HepG2 (cell line): ENCODE measurements around the gene PANK1. TPM values are rescaled to one million over a fixed set of nuclear protein-coding genes. Genes with fewer than 3 reads are reported as not detected.
A peak's percentile ranks its signal among the peaks of the same experiment; 100 is the strongest.

Source experiments
- ATAC-seq: fragments of 200-7000 bp; cut with Tn5 transposase; 3 replicates; pipeline ENCODE4 v1.9.1; 2020; ENCODE audit warnings: mild to moderate bottlenecking, moderate library complexity
- BruUV-seq: library from RNA; stranded (reverse); fragments of 400-500 nt; replicated peaks from 2 replicates; lab custom pipeline; 2021; lab: Mats Ljungman, UMichigan
- CTCF ChIA-PET: fragments of 300-600 bp; formaldehyde crosslinking; extraction: SDS; loops from one replicate; lab custom pipeline; 2021; ENCODE audit warnings: low total read pairs, inconsistent platforms, low intra/inter-chr PET ratio; lab: Yijun Ruan, JAX
- POLR2A ChIA-PET: fragments of 350-600 bp; sonication (Branson Sonifier 250); formaldehyde crosslinking; loops from one replicate; lab custom pipeline; 2020; ENCODE audit warnings: antibody characterized with exemption, inconsistent platforms; lab: Yijun Ruan, JAX
- DNase-seq: peaks from one replicate; pipeline ENCODE4 v3.0.0-alpha.2; 2015; ENCODE audit warnings: low spot score
- FAIRE-seq: peaks from 3 replicates; lab custom pipeline; 2011; peaks lifted over from hg19 to GRCh38; lab: Jason Lieb, UNC
- H2AFZ ChIP-seq: one replicate; pipeline ENCODE4 v1.6.1; 2011; ENCODE audit warnings: low read length, inconsistent platforms
- H3K27ac ChIP-seq: fragments of 300-600 bp; 3 replicates; pipeline ENCODE4 v1.8.0; 2011; ENCODE audit warnings: mixed run types, mild to moderate bottlenecking, mixed read lengths, low read length, inconsistent platforms; ENCODE audit not compliant: insufficient read depth; ENCODE audit errors: extremely low read length
- H3K27me3 ChIP-seq, 2 experiments: fragments of 200-600 bp in 1 of 2; 2 replicates in 1 of 2; 3 replicates in 1 of 2; pipeline versions ENCODE4 v1.6.0 to v1.8.0; 2011; ENCODE audit warnings: low read length in 2 of 2, mild to moderate bottlenecking in 2 of 2, moderate library complexity in 2 of 2, inconsistent platforms in 1 of 2; ENCODE audit not compliant: insufficient read depth in 2 of 2, control insufficient read depth in 1 of 2
- H3K36me3 ChIP-seq, 2 experiments: fragments of 200-600 bp in 1 of 2; replicated peaks in 1 of 2; 2 replicates in 1 of 2; 3 replicates in 1 of 2; pipeline versions ENCODE4 v1.5.1 to v1.8.0; 2011; ENCODE audit warnings: low read length in 2 of 2, inconsistent platforms in 1 of 2; ENCODE audit not compliant: insufficient read depth in 2 of 2, control insufficient read depth in 1 of 2
- H3K4me1 ChIP-seq: 2 replicates; pipeline ENCODE4 v1.5.1; 2012; ENCODE audit warnings: low read length, inconsistent platforms; ENCODE audit not compliant: insufficient read depth
- H3K4me2 ChIP-seq: 2 replicates; pipeline ENCODE4 v1.6.0; 2011; ENCODE audit warnings: low read depth, low read length, inconsistent platforms
- H3K4me3 ChIP-seq, 3 experiments: fragments of 200-600 bp in 1 of 3; sonication (generic), shearing (Covaris generic) in 1 of 3; replicated peaks in 1 of 3; 2 replicates each; pipeline ENCODE4 v1.5.1; 2011 to 2016; ENCODE audit warnings: low read length in 3 of 3, inconsistent platforms in 2 of 3, low read depth in 2 of 3, mild to moderate bottlenecking in 2 of 3, control low read depth in 1 of 3, mixed read lengths in 1 of 3; ENCODE audit not compliant: insufficient read depth in 1 of 3
- H3K79me2 ChIP-seq: one replicate; pipeline ENCODE4 v1.6.1; 2011; ENCODE audit warnings: low read length, inconsistent platforms; ENCODE audit not compliant: insufficient read depth
- H3K9ac ChIP-seq: 2 replicates; pipeline ENCODE4 v1.6.0; 2011; ENCODE audit warnings: mild to moderate bottlenecking, low read depth, low read length, inconsistent platforms; ENCODE audit not compliant: insufficient read depth
- H3K9me3 ChIP-seq: 2 replicates; pipeline ENCODE4 v1.5.1; 2012; ENCODE audit warnings: mild to moderate bottlenecking, low read length
- H4K20me1 ChIP-seq: 2 replicates; pipeline ENCODE4 v1.6.0; 2011; ENCODE audit warnings: inconsistent platforms, mild to moderate bottlenecking, low read length, moderate library complexity; ENCODE audit not compliant: insufficient read depth
- GABPB1 ChIP-seq: IDR thresholded peaks from 2 replicates; pipeline ENCODE4 v1.6.1; 2016; ENCODE audit warnings: mild to moderate bottlenecking, missing genetic modification reagents, moderate library complexity, missing compliant biosample characterization
- GLMP ChIP-seq: sonication (generic); formaldehyde crosslinking; IDR thresholded peaks from 2 replicates; pipeline ENCODE4 v1.9.0; 2021; ENCODE audit warnings: missing genetic modification reagents, mild to moderate bottlenecking, borderline replicate concordance
- HNF4A ChIP-seq: sonication (generic); formaldehyde crosslinking; IDR thresholded peaks from 2 replicates; pipeline ENCODE4 v1.4.0; 2020; ENCODE audit warnings: missing genetic modification reagents
- JUN ChIP-seq: sonication (generic); formaldehyde crosslinking; IDR thresholded peaks from 2 replicates; pipeline ENCODE4 v1.4.0; 2020; ENCODE audit warnings: mild to moderate bottlenecking, missing genetic modification reagents
- KLF15 ChIP-seq: sonication (generic); formaldehyde crosslinking; IDR thresholded peaks from 2 replicates; pipeline ENCODE4 v1.8.1; 2023; ENCODE audit warnings: borderline replicate concordance, mild to moderate bottlenecking, inconsistent platforms, missing genetic modification reagents, mixed read lengths
- SSRP1 ChIP-seq: IDR thresholded peaks from 2 replicates; pipeline ENCODE4 v1.6.1; 2016; ENCODE audit warnings: control low read depth
- ZNF235 ChIP-seq: sonication (generic); formaldehyde crosslinking; IDR thresholded peaks from 2 replicates; pipeline ENCODE4 v1.8.1; 2023; ENCODE audit warnings: mild to moderate bottlenecking, missing genetic modification reagents, borderline replicate concordance
- ZNF263 ChIP-seq: sonication (generic); formaldehyde crosslinking; IDR thresholded peaks from 2 replicates; pipeline ENCODE4 v1.4.0; 2020; ENCODE audit warnings: missing genetic modification reagents
- ZNF367 ChIP-seq: sonication (generic); formaldehyde crosslinking; IDR thresholded peaks from 2 replicates; pipeline ENCODE4 v1.4.0; 2020; ENCODE audit warnings: missing genetic modification reagents, borderline replicate concordance
- ZNF441 ChIP-seq: sonication (generic); formaldehyde crosslinking; IDR thresholded peaks from 2 replicates; pipeline ENCODE4 v1.7.0; 2021; ENCODE audit warnings: missing genetic modification reagents, borderline replicate concordance
- ZNF605 ChIP-seq: sonication (generic); formaldehyde crosslinking; IDR thresholded peaks from 2 replicates; pipeline ENCODE4 v1.8.0; 2022; ENCODE audit warnings: mild to moderate bottlenecking, missing genetic modification reagents
- WGBS: methylation state at CpG from one replicate; pipeline ENCODE4 v1.1.6; 2017; ENCODE audit warnings: low lambda C conversion rate; 5-methylcytosine and 5-hydroxymethylcytosine counted together
- in situ Hi-C: cut with HindIII; loops from 2 replicates; pipeline ENCODE4 v1.10.0; 2017; ENCODE audit warnings: low pct_unique_long_range_greater_than_20kb; ENCODE audit not compliant: extremely low pct_ligation_motif_present
- intact Hi-C: fragments of 100-400 bp; cut with micrococcal nuclease; formaldehyde crosslinking; loops from one replicate; pipeline ENCODE4 v1.10.0; 2022; ENCODE audit not compliant: unreplicated experiment
- polyA plus RNA-seq, 8 experiments: library from polyadenylated mRNA; depleted of rRNA in 3 of 8; stranded (reverse) in 7 of 8; unstranded in 1 of 8; fragments of >200 nt; fragmentation: Illumina TruSeq in 4 of 8; extraction: Trizol in 4 of 8; gene quantifications; 2 replicates each; pipeline versions ENCODE4 v1.2.1 to v1.2.3, GENCODE V29; 2011 to 2016; ENCODE audit warnings: low read depth in 4 of 8, missing spikeins in 1 of 8, mixed read lengths in 1 of 8; ENCODE audit not compliant: insufficient read depth in 1 of 8
- total RNA-seq, 5 experiments: library from RNA; depleted of rRNA; stranded (reverse); fragments of >200 nt; fragmentation: Illumina TruSeq; extraction: Trizol; gene quantifications; 2 replicates each; pipeline ENCODE4 v1.2.3, GENCODE V29; 2016; ENCODE audit warnings: low read depth in 1 of 5
- TF ChIP-seq, protein P1 (sequence below): sonication (generic); formaldehyde crosslinking; IDR thresholded peaks from 2 replicates; pipeline ENCODE4 v1.4.0; 2020; ENCODE audit warnings: missing genetic modification reagents
- TF ChIP-seq, protein P2 (sequence below): sonication (generic); formaldehyde crosslinking; IDR thresholded peaks from 2 replicates; pipeline ENCODE4 v1.8.1; 2023; ENCODE audit warnings: mild to moderate bottlenecking, missing genetic modification reagents, borderline replicate concordance

PANK1 gene
- total and polyA plus RNA-seq, 2 of the 13 experiments (the other 11 are each of a cell fraction or from before 2014, with no cell fraction given) = 18.2 to 33.3 TPM

- Histone ChIP-seq H4K20me1 (no peaks in the 10 kb centered on the region), H3K27me3 (no peaks in the 10 kb centered on the region; a peak in 1 of 5 replicates), H3K27ac (no peak overlapping the region), H3K4me1 (peaks cover 18% of the 10 kb centered on the region), H3K9me3 (no peaks in the 10 kb centered on the region), H3K4me3 (no peak overlapping the region), H3K36me3 (no peaks in the 10 kb centered on the region), H3K9ac (no peak overlapping the region), H2AFZ (no peak overlapping the region), H3K79me2 (no peaks in the 10 kb centered on the region), H3K4me2 (peak overlapping the region; percentile 48)
- in situ Hi-C loops (loop anchor here (5.0 kb wide), 1 partner anchor 136 kb away; no protein-coding TSS in a partner anchor), intact Hi-C loops (no loop called here)
- TF ChIP-seq HNF4A (CRISPR knock-in tag) (peak; percentile 40), ZNF367 (CRISPR knock-in tag) (no peak)
- no TSS peak for BruUV-seq
- ChIA-PET CTCF (interaction anchor here (0.8 to 2.1 kb wide), 4 partner anchors 97 to 346 kb away, joined by 3 to 46 read pairs (median 6); no protein-coding TSS in a partner anchor), POLR2A (interaction anchor here (0.9 to 1.0 kb wide), 2 partner anchors 81 to 138 kb away, joined by 3 read pairs; partner anchors contain the start of gene KIF20B)
- FAIRE-seq (no peak), ATAC-seq (peak; percentile 25; the same call in 1 of the 3 replicates), DNase-seq (no peak)
- 8% methylated on average over 3 of the region's 3 CpGs for WGBS
Measured at GRCh38 chr10:89563311-89563710, 81.7 kb downstream of the PANK1 start.

GRCh38 chr10:89556600-89556999 lies 88.4 kb downstream of the PANK1 start:
- Histone ChIP-seq H3K4me3 (no peak overlapping the region), H3K4me1 (peaks cover 9% of the 10 kb centered on the region; the same call in 1 of the 2 replicates), H2AFZ (no peak overlapping the region), H3K9ac (no peak overlapping the region), H3K4me2 (no peak overlapping the region), H3K9me3 (no peaks in the 10 kb centered on the region), H3K36me3 (no peaks in the 10 kb centered on the region), H3K27me3 (no peaks in the 10 kb centered on the region), H3K79me2 (no peaks in the 10 kb centered on the region), H3K27ac (no peak overlapping the region), H4K20me1 (no peaks in the 10 kb centered on the region)
- ChIA-PET CTCF (no interaction called here), POLR2A (no interaction called here)
- DNase-seq (no peak), FAIRE-seq (no peak), ATAC-seq (no peak)
- no TSS peak for BruUV-seq
- intact Hi-C loops (loop anchor here (10.0 kb wide), 1 partner anchor 532 kb away; no protein-coding TSS in a partner anchor), in situ Hi-C loops (no loop called here)
- no peak for TF ChIP-seq ZNF263 (CRISPR knock-in tag)
- no peak for TF ChIP-seq SSRP1 (CRISPR knock-in tag)
- TF ChIP-seq, protein P1, sequence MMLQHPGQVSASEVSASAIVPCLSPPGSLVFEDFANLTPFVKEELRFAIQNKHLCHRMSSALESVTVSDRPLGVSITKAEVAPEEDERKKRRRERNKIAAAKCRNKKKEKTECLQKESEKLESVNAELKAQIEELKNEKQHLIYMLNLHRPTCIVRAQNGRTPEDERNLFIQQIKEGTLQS (CRISPR knock-in tag) = no peak
- TF ChIP-seq KLF15 = no peak
- TF ChIP-seq JUN (CRISPR knock-in tag) = no peak
- no peak for TF ChIP-seq GABPB1
- TF ChIP-seq ZNF441 (CRISPR knock-in tag) = no peak
- TF ChIP-seq, protein P2, sequence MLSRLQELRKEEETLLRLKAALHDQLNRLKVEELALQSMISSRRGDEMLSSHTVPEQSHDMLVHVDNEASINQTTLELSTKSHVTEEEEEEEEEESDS (CRISPR knock-in tag) = no peak
- TF ChIP-seq GLMP = no peak
- no peak for TF ChIP-seq ZNF605 (CRISPR knock-in tag)
- no peak for TF ChIP-seq ZNF235 (CRISPR knock-in tag)
- WGBS = 8% methylated on average over 1 of the region's 1 CpG
